NCI-H82 treated with DMSO at 0.1 percent for 48 hours (cell line): ENCODE data around the gene KLF15.
"Not testable (repeated sequence)": the region's sequence is repeated elsewhere in the genome, so short reads cannot be mapped to it uniquely, and the experiment has no call there.

Experiments used
- DNase-seq: peaks from one replicate; lab custom pipeline; 2025; ENCODE audit not compliant: unreplicated experiment; lab: John Stamatoyannopoulos, UW

KLF15 gene

DNA sequence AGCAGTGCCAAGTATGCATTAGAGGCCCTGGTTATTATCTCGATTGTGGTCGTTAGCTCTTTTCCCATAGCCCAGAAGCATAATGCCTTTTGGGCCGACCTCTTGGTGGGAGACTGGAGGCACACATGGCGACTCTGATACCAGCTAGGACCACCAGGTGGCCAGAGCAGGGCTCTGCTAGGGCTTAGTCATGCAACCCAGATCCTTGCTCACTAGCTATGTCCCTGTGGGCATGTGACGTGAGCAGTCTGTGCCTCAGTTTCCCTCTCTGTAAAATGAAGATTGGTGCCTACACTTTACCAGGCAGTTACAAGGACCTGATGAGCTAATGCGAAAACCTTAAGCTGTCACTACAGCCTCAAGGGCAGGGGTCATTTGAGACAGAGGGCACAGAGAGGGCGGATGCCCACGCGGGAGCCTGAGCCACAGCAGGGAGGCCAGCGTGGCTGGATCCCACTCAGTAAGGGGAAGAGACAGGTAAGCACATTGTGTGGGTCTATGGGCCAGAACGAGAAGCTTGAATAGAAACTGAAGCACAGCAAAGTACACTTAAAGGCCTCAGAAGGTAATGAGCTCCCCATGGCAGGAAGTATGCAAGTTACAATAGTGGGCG, 8.8 kb downstream of the KLF15 start:
- DNase-seq = no peak

DNA sequence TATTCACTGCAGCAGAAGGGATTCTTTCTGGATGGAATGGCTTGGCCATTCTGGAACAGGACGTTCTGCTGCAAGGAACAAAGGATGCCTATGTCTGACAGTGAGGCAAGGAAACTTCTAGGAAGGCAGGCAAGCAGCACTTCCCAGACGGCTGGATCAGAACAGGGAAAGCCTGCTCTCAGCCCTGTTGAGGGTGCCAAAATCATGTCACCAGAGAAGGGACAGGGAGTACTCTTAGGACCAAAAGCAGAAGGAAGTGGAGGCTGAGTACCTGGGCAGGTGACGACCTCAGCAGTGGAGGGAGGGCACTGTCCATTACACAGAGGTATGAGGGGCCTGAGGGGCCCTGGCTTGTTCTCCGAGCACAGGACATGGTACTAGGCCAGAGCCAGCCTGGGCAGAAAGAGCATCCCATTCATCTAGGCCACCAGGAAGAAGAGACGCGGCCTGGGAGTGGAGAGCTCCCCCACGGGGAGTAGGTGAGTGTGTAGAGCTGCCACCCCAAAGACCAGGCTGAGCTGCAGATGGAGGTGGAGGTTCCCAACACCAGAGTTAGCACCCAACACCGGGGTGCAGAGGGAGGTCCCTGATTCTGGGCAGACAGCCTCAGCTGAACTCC, 9.6 kb downstream of the KLF15 start:
- DNase-seq = no peak

DNA sequence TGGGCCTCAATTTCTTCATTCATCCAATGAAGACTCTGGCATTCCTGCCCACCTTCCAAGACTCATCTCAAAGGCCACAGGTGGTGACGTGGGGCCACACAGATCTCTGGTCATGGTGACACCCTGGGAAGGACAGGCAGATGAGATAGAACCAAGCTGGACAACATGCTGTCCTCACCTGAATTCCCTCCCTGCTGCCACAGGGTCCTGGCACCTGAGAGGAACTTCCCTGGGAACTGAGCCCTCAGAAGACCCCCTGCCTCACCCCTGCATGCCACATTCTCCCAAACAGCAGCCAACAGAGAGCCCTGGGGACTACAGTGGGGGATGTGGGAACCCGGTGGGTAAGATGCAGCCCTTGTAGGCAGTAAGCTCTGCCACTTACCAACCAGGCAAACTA, 10.7 kb downstream of the KLF15 start:
- DNase-seq = no peak

DNA sequence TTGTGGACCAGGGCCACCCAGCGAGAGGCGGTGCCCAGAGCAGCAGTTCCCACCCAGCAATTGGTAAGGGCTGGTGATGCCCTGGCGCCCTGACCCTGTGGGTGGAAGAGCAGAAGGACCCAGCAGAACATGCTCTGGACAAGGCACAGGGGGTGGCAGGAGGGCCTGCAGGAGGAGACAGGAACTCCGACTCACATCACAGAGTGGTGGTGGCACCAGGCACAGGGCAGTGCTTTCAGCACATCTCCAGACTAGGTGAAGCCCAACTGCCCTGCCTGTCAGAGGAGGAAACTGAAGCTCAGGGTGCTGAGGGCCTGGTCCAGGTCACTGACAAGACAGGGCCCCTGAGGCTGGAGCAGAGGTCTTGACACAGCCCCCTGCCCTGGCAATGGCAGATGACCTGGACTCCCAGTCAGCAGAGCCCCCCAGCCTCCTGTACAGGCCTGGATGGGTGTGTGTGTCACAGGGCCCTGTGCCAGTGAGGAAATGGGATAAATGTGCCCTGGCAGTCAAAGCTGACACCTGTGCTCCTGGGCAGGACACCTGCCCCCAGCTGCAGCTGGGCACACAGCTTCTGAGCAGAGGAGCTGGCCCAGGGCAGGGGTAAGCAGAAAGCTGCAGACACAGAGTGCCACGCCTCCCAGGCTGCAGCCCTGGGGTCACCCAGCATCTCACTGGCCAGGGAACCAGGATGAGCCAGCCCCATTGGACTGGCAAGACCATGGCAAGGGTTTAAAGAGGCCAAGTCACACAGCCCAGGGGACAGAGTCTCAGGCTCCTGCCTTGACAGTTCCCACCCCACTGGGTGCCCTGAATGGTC, 11.4 kb downstream of the KLF15 start:
- DNase-seq = no peak

DNA sequence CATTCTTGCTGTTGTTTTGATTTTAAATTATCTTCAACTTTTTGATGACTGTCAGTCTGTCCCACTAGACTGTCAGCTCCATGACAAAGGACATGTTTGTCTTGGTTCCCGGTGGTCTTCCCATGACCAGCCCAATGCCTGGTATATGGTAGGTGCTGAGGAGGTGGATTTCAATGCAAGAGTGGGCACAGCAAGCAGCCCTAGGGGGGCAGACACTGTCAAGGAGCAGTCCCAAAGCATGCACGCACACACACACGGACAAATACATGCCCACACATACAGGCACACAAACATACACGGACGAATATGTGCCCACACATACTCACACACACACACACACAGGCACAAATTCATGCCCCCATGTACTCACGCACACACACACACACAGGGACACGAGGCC, 12.0 kb downstream of the KLF15 start:
- DNase-seq = no peak

DNA sequence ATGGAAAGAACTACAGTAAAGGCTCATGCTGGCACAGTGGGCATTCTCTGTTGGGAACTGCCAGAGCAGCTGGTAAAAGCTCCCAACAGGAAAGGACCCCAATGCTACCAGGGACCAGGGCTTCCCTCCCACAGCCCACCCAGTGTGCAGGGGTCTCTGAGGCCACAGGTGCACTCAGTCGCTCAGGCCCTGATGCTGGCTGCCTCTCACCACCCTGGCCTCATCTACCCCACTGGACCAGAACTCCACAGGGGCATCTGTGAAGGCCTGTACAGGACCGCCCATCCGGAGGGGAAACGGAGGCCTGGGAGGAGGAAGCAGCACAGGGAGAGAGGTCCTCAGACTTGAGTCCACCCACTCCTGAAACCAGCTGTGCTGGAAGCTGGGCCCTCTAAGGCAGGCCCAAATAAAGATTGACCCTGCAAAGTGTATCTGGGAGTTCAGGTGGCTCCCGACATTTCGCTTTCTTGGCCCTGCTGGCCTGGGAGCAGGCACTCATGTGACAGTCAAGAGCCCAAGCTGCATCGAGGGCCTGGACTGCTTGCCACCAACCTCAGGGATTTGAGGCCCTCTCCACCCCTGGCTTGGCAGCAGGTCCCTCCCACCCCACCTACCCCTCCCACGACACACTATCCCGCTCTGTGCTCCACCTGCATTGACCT, 12.7 kb downstream of the KLF15 start:
- DNase-seq = no peak

DNA sequence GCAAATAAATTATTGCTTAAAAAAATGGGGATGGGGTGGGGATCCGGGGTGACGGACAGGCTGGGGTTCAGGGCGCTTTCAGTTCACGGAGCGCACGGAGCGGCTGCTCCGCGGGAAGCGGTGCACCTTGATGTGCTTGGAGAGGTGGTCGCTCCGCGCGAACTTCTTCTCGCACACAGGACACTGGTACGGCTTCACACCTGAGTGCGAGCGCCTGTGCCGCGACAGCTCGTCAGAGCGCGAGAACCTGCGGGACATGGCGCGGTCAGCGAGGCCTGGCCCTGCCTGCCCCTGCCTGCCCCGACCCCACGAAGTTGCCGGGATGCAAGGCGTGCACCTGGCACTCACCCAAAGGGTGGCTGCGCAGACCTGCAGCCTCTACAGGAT, 13.6 kb downstream of the KLF15 start:
- no peak for DNase-seq

DNA sequence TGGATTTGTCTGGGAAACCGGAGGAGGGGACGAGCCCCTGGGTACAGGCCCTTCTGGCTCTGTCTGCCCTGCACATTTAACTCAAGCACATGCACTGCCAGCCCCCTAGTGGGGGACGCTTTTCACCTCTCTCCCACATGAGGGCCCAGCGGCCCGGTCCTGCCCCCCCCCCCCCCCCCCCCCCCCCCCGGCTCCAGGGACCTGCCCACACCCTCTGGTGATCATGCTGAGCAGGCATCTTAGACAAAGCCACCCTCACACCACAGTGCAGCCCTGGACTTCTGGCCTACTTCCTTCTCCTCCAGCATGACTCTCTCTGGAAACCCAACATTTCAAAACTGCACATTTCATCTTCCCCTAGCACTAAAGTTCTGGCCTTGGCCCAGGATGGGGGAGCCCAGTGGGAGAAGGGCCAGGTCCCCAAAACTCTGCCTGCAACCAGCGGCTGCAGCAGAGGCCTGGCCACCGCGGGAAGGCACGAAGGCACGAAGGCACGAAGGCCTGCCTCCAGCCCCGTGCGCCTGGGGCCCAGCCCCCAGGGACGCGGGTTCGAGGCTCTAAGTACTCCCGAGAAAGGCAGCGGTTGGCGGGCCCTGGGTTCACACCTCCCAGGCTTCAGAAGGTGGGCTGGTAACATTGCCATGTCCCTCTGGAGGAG, 14.1 kb downstream of the KLF15 start:
- DNase-seq = peak; percentile 9

DNA sequence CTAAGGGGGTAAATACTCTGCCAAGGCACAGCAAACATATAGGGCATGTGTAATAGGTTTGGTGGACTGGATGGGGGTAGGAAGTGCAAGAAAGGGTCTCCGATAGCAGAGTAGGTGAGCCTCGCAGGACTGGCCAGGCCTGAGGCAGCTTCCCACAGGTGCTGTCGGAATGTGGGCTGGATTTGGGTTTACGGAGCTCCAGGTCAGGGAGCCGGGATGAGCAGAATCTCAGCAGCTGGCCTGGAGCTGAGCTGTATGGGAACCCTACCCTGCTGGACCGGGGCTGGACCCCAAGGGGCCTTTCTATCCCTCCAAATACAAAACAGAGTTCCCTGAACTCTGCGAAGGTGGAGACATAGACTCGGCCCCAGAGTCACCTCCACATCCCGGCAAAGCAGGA, 15.0 kb downstream of the KLF15 start:
- DNase-seq = no peak

DNA sequence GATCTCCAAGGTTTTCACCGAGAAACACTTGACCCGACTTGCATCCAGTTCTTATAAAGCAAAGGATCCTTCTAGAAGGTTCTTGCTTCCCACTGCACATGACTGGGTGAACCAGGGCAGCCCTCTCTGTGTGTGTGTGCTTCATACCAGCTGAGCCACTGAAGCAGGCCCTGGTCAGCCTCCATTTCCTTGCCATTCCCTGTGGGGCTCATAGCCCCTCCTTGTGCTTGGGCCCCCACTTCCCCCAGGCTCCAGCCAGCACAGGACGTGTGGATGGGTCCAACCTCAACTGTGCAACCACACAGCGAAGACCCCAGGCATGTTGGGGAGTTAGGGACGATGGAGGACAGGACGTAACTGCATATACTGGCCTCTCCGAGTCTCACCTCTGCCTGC, 15.5 kb downstream of the KLF15 start:
- DNase-seq = no peak

DNA sequence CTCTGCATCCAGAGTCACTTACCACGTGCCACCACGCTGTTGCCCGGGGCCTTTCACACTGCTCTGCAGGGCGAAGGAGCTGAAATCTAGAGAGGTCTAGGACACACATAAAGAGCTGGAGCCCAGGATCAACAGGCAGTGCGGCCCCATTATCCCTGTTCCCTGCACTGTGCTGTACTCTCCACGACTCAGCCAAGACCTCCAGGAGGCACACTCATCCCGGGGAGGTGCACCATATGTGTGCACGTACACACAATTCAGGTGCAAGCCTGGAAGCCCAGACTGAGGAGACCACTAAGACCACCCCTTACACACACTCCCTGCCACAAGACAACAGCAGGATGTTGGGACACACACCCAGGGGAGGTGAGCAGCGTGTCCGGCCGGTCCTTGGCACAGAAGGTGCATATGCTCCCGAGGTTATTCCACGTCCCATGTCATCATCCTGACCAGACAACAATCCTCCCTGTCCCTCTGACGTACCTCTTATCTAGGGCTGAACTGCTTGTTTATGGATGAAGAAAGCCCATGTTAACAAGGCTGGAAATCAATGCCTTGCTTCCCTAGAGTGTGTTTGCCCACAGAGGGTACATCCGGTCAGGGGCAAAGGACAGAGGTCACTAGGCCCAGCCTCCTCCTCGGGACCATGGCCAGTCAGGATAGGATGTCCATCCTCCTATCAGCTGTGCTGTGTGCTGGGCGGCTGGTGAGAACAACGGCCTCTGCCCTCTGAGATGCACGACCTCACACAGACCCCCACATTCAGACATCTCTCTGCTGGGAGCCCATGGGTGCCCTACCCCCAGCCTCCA, 16.1 kb downstream of the KLF15 start:
- no peak for DNase-seq

DNA sequence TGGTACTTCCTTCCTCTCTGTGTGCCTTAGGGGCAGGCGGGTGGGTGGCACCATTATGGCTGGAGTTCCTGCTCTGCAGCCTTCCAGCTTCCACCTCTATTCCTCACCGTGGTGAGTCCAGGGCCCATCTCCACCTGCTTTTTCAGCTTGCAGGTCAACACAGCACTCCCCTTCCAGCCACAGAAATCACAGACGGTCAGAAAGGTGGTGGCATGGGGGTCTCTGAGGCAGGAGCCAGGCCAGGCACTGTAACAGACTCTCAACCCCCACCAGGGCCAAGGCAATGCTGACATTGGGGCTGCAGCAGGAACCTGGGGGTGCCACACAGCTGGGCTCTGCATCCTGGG, 16.6 kb downstream of the KLF15 start:
- DNase-seq = no peak

DNA sequence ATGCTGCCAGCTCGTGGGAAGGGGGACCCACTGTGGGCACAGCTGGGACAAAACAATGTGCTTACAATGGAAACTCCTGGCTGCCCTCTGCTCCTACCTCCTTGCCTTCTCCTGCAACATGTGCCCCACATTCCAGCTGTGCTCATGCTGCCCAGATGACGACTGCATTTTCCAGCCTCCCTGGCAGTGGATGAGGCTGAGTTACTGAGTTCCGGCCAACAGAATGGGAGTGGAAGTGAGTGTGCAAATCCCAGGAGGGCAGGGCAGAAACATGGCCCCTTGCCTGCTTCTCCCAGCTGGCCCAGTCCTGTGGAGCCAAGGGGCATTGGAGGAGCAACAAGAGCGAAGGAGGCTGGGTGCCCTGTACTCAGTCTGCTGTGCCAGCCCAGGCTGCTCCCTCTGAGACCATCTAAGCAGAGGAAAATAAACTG, 17.1 kb downstream of the KLF15 start:
- DNase-seq = no peak

DNA sequence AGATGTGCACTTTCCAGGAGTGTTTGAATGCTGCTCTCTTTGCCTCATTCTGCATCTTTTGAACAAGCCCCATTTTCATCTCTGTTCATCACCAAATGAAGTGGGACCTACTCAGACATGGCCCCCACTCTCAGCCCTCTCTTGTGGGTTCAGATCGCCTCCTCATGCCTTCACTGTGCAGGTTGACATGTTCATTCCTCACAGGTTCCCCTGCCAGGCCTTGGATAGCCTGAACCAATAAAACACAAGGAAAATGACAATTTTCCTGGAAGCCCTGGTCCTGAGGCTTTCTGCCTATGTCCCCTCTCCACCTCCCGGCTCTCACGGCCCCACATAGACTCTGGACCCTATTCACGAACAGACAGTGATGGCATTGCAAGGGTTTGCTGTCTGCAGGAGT, 17.7 kb downstream of the KLF15 start:
- DNase-seq = no peak

DNA sequence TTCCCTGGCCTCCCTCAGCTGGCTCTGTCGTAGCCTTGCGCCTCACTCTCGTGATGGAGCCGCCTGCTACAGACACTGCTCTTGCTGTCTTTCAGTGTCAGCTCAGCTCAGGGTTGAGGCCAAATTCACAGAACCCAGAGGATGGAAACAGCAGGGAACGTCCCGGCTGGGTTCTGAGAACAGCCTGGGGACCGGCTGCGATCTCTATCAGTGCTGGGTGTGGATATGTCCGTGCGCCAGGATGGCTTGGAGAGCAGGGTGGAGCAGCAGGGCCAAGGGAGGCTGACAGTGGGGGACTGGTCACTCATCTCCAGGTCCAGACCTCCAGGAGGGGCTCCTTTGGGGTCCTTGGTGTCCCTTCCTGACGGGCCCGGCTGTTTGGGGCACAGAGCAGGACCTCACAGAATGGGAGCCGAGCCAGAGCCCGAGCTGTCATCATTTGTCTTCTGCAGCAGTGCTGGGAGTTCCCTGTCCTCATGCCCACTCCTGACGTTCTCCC, 18.4 kb downstream of the KLF15 start:
- no peak for DNase-seq

DNA sequence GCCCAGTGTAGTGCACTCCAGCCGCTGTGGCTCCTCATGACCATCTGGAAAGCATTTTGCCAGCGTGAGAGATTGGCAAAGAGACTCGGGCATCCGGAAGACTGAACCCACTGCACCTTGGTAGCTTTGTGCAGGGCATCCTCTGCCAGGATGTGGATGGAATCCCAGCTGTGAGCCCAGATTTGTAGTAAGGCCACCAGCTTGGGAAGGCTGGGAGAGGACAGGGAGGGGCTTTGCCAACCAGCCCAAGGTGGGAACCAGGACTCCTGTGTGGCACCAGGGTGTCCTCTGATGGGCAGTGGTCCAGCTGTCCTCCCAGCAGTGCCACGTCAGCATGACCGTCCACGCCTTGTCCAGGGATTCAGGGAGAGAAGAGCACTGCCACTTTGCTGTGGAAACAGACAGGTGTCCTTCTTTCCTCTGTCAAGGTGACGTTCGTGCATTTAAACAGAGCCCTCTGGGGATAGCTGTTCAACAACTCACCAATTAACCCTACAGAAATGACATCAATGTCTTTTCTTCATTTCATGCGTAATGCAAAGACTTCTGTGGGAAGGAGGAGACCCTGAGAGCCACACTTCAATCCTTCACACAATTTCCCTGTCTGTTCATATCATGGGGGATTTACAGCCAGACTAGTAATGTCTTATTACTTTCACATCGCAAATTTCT, 19.1 kb downstream of the KLF15 start:
- no peak for DNase-seq

DNA sequence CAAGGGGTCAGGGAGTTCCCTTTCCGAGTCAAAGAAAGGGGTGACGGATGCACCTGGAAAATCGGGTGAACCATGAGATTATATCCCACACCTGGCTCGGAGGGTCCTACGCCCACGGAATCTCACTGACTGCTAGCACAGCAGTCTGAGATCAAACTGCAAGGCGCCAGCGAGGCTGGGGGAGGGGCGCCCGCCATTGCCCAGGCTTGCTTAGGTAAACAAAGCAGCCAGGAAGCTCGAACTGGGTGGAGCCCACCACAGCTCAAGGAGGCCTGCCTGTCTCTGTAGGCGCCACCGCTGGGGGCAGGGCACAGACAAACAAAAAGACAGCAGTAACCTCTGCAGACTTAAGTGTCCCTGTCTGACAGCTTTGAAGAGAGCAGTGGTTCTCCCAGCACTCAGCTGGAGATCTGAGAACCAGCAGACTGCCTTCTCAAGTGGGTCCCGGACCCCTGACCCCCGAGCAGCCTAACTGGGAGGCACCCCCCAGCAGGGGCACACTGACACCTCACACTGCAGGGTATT, 25.3 kb downstream of the KLF15 start:
- not testable (repeated sequence) for DNase-seq

DNA sequence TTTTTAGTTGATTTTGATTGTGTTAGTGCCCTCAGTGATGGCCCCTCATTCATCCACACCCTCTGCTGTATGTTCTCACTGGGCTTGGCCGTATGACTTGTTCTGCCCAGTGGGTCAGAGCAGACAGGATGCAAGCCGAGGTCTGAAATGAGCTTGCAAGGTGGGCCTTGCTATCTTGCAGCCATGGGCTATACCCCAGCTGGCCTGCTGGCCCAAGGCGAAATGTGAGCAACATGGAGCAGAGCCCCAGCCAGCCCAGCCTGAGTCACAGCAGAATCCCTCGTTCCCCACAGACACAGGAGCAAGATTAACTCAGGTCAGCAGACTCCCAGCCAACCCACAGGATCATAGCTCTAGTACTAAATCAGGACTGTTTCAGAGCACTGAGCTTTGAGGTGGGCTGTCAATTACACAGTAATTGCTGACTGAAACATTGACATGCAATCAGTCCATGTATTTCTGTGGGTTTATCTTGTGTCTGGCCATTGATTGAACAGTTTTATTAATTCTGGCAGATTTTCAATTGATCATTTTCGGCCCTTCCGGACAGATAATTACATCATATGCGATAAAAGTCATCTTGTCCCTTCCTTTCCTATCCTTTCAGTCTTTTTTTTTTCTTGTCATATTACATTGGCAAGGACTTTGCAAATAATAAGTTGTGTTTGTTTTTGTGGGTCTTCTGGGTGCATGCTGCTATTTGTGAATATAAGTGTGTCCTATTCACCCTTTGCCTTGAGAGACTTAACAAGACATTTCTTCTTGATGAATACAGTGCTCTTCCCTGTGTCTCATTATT, 27.1 kb downstream of the KLF15 start:
- DNase-seq = no peak

DNA sequence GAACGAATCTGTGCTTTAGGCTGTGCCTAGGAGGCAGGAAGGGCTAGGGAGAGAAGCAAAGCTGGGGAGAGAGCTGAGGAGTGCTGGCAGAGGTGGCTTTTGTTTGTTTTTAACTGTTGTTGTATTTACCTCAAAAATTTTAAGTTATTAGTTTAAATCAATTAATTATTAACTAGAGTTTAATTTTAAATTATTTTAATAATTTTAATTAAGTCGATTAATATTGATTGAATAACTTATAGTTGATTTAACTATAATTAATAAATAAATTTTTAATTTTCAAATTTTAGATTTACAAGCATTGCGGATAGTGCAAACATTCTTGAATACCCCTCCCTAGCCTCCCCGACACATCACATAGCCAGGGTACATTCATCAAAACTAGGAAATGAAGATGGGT, 30.6 kb downstream of the KLF15 start:
- DNase-seq = no peak
